AG10803 (cell line): ENCODE measurements around the gene FADS1.

Experiments used
- DNase-seq: peaks from one replicate; pipeline ENCODE4 v3.0.0; 2010; ENCODE audit warnings: low read depth
- H3K4me3 ChIP-seq: 2 replicates; pipeline ENCODE4 v1.5.1; 2011; ENCODE audit warnings: mild to moderate bottlenecking, low read length, control low read depth
- TF ChIP-seq, protein P1 (sequence below): conservative IDR thresholded peaks from 2 replicates; pipeline ENCODE4 v1.5.1; 2011; ENCODE audit warnings: mild to moderate bottlenecking, low read length, control low read depth, inconsistent platforms

The FADS1 gene

DNA sequence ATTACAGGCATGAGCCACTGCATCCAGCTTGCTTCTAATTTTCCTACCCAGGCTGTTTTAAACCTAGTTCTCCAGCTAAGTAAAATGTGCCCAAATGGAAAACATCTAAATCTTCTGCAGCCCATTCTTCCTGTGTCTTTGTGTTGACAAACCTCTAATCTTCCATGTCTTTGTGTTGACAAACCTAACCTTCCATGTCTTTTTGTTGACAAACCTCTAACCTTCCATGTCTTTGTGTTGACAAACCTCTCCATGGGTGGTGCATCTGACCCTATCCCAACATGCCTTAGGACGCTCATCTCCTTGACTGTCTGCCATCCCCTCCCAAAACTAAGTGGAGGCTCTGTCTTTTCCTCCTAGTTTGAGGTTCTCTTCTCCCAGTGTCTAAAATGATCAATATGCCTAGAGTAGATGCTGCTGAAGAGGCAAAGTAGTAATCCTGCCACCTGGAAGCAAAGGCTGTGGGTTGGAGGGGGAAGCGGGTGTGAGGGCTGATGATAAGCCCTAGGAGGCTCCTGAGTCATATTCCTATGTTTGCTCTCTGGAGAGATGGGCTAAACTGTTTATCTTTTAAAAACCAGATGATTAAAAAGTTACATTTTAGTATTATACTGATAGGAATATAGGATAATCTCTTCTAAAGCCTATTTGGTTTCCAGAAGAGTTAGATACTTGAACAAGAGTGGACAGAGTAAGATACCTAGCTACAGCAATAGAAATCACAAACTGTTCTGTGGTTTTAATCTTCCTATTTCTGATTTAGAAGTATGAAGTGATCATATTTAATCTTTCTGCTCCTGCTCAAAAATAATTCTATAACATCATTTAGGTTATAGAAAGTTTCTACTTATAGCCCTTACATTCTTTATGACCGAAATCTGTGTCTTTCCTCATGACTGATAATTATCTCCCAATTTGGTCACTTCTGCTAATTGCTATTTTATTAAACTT lies 16.2 kb downstream of the FADS1 start:
- TF ChIP-seq, protein P1, sequence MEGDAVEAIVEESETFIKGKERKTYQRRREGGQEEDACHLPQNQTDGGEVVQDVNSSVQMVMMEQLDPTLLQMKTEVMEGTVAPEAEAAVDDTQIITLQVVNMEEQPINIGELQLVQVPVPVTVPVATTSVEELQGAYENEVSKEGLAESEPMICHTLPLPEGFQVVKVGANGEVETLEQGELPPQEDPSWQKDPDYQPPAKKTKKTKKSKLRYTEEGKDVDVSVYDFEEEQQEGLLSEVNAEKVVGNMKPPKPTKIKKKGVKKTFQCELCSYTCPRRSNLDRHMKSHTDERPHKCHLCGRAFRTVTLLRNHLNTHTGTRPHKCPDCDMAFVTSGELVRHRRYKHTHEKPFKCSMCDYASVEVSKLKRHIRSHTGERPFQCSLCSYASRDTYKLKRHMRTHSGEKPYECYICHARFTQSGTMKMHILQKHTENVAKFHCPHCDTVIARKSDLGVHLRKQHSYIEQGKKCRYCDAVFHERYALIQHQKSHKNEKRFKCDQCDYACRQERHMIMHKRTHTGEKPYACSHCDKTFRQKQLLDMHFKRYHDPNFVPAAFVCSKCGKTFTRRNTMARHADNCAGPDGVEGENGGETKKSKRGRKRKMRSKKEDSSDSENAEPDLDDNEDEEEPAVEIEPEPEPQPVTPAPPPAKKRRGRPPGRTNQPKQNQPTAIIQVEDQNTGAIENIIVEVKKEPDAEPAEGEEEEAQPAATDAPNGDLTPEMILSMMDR: no peak
- H3K4me3 ChIP-seq: no peak overlapping the region
- no peak for DNase-seq

DNA sequence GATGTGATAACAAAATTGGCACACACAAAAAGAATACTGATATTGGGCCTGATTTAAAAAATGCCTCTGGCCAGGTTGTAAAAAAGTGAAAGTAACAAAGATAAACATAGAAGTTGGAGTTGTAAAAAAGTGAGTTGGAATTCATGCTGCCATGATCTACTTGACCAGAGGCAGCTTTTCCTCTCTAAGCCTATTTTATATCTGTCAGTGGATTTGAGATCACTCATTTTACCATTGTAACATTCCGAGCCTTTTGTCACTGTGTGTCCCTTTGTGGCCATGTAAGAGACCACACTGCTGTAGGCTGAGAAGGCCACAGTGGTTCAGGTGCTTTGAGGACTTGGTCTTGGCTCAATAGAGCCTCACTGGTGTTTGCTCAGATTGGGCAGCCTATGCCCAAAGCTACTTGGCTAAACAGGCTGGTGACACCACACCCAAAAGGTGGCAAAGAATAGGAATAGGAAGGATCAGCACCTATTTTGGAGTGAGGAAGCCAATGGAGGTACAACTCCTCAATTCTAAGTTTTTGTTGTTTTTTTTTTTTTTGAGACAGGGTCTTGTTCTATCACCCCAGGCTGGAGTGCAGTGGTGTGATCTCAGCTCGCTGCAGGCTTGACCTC lies 17.0 kb downstream of the FADS1 start:
- H3K4me3 ChIP-seq: no peak overlapping the region
- no peak for DNase-seq
- TF ChIP-seq, protein P1: no peak

DNA sequence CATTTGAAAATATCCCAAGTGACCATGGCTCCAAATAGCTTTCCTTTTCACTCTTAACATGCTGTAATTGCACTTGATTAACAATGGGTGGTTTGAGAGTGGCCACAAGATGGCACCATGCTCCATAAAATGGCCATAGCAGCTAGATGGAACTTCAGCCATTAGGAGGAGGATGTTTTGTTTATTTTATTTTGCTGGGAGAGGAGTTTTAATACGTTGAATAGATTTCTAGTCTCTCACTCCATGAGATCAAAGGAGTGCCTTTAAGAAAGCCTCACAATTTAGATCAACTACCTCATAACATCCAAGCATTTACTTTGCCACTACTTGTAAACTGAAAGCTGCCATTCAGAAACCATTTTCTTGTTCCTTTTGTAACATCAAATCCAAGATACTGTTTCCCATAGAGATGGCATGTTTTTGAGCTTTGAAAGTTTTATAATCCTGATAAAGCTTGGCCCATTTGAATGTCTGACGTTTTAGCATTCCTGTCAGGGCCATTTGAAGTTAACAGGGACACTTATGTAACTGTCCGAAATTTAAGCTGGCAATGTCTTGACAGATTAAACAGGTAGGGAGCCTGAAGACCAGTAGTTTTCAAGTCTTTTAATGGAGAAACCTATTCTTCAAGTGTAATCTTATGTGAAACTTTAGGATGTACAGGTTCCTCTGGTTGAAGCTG lies 19.4 kb downstream of the FADS1 start:
- TF ChIP-seq, protein P1: peak; percentile 94
- DNase-seq: peak; percentile 84
- H3K4me3 ChIP-seq: no peak overlapping the region

DNA sequence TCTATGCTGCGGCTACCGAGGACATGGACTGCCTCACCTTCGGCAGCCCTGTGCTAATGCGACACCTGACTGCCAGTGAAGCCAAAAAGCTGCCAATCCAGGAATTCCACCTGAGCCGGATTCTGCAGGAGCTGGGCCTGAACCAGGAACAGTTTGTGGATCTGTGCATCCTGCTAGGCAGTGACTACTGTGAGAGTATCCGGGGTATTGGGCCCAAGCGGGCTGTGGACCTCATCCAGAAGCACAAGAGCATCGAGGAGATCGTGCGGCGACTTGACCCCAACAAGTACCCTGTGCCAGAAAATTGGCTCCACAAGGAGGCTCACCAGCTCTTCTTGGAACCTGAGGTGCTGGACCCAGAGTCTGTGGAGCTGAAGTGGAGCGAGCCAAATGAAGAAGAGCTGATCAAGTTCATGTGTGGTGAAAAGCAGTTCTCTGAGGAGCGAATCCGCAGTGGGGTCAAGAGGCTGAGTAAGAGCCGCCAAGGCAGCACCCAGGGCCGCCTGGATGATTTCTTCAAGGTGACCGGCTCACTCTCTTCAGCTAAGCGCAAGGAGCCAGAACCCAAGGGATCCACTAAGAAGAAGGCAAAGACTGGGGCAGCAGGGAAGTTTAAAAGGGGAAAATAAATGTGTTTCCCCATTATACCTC lies 20.8 kb downstream of the FADS1 start:
- TF ChIP-seq, protein P1: no peak
- DNase-seq: no peak
- no peak overlapping the region for H3K4me3 ChIP-seq

DNA sequence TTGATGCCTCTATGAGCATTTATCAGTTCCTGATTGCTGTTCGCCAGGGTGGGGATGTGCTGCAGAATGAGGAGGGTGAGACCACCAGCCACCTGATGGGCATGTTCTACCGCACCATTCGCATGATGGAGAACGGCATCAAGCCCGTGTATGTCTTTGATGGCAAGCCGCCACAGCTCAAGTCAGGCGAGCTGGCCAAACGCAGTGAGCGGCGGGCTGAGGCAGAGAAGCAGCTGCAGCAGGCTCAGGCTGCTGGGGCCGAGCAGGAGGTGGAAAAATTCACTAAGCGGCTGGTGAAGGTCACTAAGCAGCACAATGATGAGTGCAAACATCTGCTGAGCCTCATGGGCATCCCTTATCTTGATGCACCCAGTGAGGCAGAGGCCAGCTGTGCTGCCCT lies 21.3 kb downstream of the FADS1 start:
- no peak for DNase-seq
- no peak overlapping the region for H3K4me3 ChIP-seq
- TF ChIP-seq, protein P1: no peak

DNA sequence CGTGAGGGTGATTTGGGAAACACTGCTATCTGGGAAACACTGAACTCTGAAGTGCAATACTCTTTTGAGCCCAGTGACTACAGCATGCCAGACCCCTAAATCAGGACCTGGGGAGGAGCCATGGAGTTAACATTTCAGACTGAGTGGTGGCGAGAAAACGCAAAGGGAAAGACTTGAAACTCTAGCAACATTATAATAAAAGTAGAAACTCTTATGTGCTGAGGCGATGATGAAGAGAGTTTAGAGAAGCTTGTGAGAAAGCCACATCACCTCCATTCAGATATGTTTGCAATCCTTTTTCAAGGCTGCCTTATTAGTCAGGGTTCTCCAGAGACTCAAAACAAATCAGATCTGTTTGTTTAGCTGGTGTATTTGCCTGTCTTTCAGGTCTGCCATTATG lies 22.2 kb downstream of the FADS1 start:
- TF ChIP-seq, protein P1: no peak
- H3K4me3 ChIP-seq: no peak overlapping the region
- DNase-seq: no peak
